ENCODE results near the gene RYR2.
"Not testable (repeated sequence)": the region's sequence is repeated elsewhere in the genome, so short reads cannot be mapped to it uniquely, and the experiment has no call there.

The RYR2 gene

GRCh38 chr1:237590386-237590785 lies 548.4 kb downstream of the RYR2 start:
- DNase-seq, result no peak

- DNase-seq, result no peak
Measured at GRCh38 chr1:237591353-237591752, 549.4 kb downstream of the RYR2 start.

- not testable (repeated sequence) for DNase-seq
Measured at GRCh38 chr1:237603036-237603568, 561.1 kb downstream of the RYR2 start.

- no peak for DNase-seq
Measured at GRCh38 chr1:237608433-237608832, 566.4 kb downstream of the RYR2 start.

- DNase-seq, result no peak
Measured at GRCh38 chr1:237610157-237610556, 568.2 kb downstream of the RYR2 start.

- DNase-seq, result no peak
Measured at GRCh38 chr1:237613984-237614383, 572.0 kb downstream of the RYR2 start.

GRCh38 chr1:237619553-237619952 lies 577.6 kb downstream of the RYR2 start:
- no peak for DNase-seq

- no peak for DNase-seq
Measured at GRCh38 chr1:237634922-237635321, 592.9 kb downstream of the RYR2 start.

GRCh38 chr1:237638555-237638954 lies 596.6 kb downstream of the RYR2 start:
- no peak for DNase-seq

- DNase-seq, result no peak
Measured at GRCh38 chr1:237640011-237640671, 598.2 kb downstream of the RYR2 start.

GRCh38 chr1:237640966-237641365 lies 599.0 kb downstream of the RYR2 start:
- DNase-seq, result no peak

- DNase-seq, result no peak
Measured at GRCh38 chr1:237650809-237651208, 608.8 kb downstream of the RYR2 start.

- DNase-seq, result no peak
Measured at GRCh38 chr1:237655778-237656177, 613.8 kb downstream of the RYR2 start.

- no peak for DNase-seq
Measured at GRCh38 chr1:237664348-237664747, 622.4 kb downstream of the RYR2 start.

- DNase-seq, result no peak
Measured at GRCh38 chr1:237670302-237670701, 628.3 kb downstream of the RYR2 start.

- no peak for DNase-seq
Measured at GRCh38 chr1:237671262-237671661, 629.3 kb downstream of the RYR2 start.

GRCh38 chr1:237671935-237672334 lies 630.0 kb downstream of the RYR2 start:
- DNase-seq, result no peak

- DNase-seq, result no peak
Measured at GRCh38 chr1:237672748-237673147, 630.8 kb downstream of the RYR2 start.

- DNase-seq, result no peak
Measured at GRCh38 chr1:237673631-237674030, 631.6 kb downstream of the RYR2 start.

- DNase-seq, result no peak
Measured at GRCh38 chr1:237677979-237678378, 636.0 kb downstream of the RYR2 start.

GRCh38 chr1:237679687-237680086 lies 637.7 kb downstream of the RYR2 start:
- no peak for DNase-seq

GRCh38 chr1:237681210-237681609 lies 639.2 kb downstream of the RYR2 start:
- no peak for DNase-seq

GRCh38 chr1:237684236-237684635 lies 642.3 kb downstream of the RYR2 start:
- no peak for DNase-seq

GRCh38 chr1:237685551-237685950 lies 643.6 kb downstream of the RYR2 start:
- DNase-seq, result no peak

GRCh38 chr1:237687804-237688203 lies 645.8 kb downstream of the RYR2 start:
- DNase-seq, result no peak

Data from activated effector memory CD4-positive, alpha-beta T cell treated with anti-CD3 and anti-CD28 coated beads, Interleukin-2, amount 50 U/mL, for 16 hours (primary cell).